ENCODE measurements around the gene POC1B. TPM values are rescaled to one million over a fixed set of nuclear protein-coding genes. Genes with fewer than 3 reads are reported as not detected.
A peak's percentile ranks its signal among the peaks of the same experiment; 100 is the strongest.

The POC1B gene
- total and polyA plus RNA-seq, 8 donors = 3.4 to 15.5 (median 6.2) TPM

DNA sequence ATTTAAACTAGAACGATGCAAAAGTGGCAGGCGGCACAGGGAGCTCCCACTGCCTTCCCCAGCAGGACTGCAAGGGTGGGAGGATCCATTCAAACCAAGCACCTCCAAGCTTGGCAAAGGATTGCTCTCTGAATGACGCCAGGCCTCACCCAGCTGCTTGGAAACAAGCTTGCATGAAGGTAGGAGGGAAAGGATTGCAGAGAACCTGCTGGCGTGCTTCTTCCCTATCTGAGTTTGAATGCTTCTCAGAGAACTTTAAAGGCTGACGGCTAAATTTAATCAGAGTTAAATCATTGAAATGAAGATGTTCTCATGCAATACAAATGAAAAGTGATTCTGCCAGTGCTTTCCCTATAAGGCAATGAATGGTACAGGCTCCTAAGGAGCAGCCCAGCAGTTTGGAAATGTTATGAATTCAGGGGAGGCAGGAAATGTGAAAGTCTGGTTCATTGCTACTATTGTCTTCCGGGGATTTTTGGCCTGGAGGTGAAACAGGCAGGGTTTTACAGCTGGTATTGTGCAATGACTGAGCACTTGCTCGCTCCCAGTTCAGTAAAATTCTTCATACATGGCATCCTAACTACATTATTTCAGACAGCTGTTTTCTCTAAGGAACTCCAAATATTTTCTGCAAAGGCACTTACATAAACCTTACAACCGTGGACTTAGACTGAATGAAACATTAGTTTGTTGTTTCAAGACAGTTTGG is 141.6 kb downstream of the POC1B start:
- FAIRE-seq = peak; percentile 39
- Histone ChIP-seq H3K27me3 (no peaks in the 10 kb centered on the region), H3K4me3 (no peak overlapping the region), H3K36me3 (no peaks in the 10 kb centered on the region), H3K9me3 (no peaks in the 10 kb centered on the region), H3K4me1 (peaks cover 17 to 44% (median 42%) of the 10 kb centered on the region in 3 donors), H3K27ac (peak overlapping the region; percentile 2 to 69 (median 47))
- DNase-seq = peak in 4 of 6 donors; percentile 24 to 33 (median 30)
- peak; percentile 62 to 81 (median 76) for ATAC-seq
- intact Hi-C loops (cut with DNase I) = no loop called here
- 25 to 26% methylated on average over 8 of the region's 8 CpGs for WGBS, 2 donors
- TF ChIP-seq, protein P1, sequence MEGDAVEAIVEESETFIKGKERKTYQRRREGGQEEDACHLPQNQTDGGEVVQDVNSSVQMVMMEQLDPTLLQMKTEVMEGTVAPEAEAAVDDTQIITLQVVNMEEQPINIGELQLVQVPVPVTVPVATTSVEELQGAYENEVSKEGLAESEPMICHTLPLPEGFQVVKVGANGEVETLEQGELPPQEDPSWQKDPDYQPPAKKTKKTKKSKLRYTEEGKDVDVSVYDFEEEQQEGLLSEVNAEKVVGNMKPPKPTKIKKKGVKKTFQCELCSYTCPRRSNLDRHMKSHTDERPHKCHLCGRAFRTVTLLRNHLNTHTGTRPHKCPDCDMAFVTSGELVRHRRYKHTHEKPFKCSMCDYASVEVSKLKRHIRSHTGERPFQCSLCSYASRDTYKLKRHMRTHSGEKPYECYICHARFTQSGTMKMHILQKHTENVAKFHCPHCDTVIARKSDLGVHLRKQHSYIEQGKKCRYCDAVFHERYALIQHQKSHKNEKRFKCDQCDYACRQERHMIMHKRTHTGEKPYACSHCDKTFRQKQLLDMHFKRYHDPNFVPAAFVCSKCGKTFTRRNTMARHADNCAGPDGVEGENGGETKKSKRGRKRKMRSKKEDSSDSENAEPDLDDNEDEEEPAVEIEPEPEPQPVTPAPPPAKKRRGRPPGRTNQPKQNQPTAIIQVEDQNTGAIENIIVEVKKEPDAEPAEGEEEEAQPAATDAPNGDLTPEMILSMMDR (IDR thresholded peaks at IDR 0.05) = no peak

DNA sequence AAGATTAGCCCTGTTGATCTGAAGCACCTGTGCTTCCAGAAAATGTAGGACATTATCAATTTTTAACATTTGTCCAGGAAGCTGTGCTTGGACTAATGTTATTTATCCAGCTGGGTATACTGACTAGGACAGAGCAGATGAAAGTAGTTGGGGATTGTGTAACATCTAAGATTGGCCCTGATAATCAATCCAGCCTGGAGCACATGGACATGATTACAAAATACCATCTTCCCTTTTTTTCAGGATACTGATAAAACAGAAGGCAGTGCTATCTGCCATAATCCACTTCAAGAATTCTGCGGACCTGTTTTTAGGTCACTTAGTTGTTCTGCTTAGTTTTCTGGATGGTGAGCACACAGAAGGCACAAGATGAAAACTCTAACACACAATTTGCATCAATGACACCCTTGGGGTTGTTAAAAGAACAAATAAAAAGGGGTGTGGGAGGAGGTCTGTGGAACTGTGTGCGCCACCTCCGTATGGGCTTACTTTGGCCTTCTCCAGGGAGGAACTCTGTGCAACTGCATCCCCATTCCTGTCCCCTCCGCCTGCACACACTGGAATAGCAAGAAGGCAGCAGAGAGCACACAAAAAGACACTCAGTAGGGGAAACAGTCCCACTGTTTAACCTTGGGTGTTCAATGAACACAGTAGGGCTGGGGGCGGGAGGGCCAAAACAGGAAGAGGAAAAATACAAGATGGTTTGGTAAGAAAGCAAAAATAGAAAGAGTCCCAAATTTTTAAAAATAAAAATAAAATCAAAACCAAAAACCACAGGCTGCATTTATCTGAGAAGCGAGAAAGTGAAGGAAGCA is 142.4 kb downstream of the POC1B start:
- WGBS, 2 donors = 75 to 77% methylated on average over 6 of the region's 6 CpGs
- TF ChIP-seq, protein P1 (IDR thresholded peaks at IDR 0.05) = no peak
- H3K4me3 ChIP-seq = no peak overlapping the region
- FAIRE-seq = no peak
- no peaks in the 10 kb centered on the region for H3K9me3 ChIP-seq
- no peak for DNase-seq
- peaks cover 17 to 44% (median 38%) of the 10 kb centered on the region in 3 donors for H3K4me1 ChIP-seq
- intact Hi-C loops (cut with DNase I) = no loop called here
- H3K27me3 ChIP-seq = no peaks in the 10 kb centered on the region
- H3K27ac ChIP-seq = peak overlapping the region in 3 of 4 donors; percentile 36 to 69 (median 58)
- H3K36me3 ChIP-seq = no peaks in the 10 kb centered on the region
- peak; percentile 44 to 72 (median 60) for ATAC-seq

DNA sequence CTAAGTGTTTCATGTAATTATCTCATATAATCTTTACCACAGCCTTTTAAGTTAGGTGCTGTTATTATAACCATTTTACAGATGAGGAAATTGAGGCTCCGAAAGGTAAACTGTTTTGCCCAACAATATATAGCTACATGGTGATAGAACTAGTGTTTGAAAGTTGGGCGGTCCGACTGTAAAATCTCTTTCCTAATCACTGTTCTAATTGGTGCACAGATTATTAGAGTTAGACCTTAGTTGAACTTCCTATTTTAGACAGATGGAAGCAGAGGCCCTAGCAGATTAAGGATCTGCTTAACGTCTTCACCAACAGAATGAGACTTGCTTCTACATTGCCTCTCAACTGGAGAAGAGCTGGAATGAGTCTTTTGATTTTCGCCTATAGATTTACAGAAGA is 143.5 kb downstream of the POC1B start:
- intact Hi-C loops (cut with DNase I) = no loop called here
- peak overlapping the region in 1 of 4 donors; percentile 69 for H3K27ac ChIP-seq
- no peaks in the 10 kb centered on the region for H3K9me3 ChIP-seq
- WGBS, 2 donors = 81 to 92% methylated on average over 5 of the region's 5 CpGs
- TF ChIP-seq, protein P1 (IDR thresholded peaks at IDR 0.05) = no peak
- no peak for FAIRE-seq
- no peak overlapping the region for H3K4me3 ChIP-seq
- H3K4me1 ChIP-seq = peaks cover 17 to 44% (median 38%) of the 10 kb centered on the region in 3 donors
- no peak for DNase-seq
- no peaks in the 10 kb centered on the region for H3K36me3 ChIP-seq
- H3K27me3 ChIP-seq = no peaks in the 10 kb centered on the region
- no peak for ATAC-seq

DNA sequence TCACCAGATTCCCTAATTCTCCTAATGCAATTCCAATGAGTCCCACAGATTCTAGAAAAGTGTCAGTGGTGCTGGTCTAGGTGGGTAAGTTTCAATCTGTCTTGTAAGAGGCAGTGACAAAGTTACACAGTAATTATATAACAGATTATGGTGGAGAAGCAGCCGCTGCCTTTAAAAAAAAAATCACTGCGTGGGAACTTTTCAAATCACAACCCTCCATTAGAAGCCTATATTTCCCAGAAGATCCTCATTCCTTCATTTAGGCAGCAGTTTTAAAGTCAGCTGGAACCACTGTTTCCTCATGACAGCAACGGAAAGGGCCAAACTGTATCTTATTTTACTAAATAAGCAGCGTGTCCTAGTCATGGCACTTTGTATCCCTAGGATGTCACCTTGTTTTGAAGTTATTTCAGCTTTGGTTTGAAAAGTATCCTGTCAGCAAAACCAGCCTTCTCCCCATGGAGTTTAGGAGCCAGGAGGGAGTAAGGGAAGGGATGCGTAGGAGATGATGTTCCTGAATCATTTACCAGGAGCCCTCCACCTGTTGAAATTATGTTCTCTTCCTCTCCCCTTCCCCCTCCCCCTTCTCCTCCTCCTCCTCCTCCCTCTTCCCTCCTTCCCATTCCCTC is 145.9 kb downstream of the POC1B start:
- intact Hi-C loops (cut with DNase I) = no loop called here
- no peak overlapping the region for H3K27ac ChIP-seq
- TF ChIP-seq, protein P1 (IDR thresholded peaks at IDR 0.05) = no peak
- H3K4me3 ChIP-seq = no peak overlapping the region
- H3K27me3 ChIP-seq = no peaks in the 10 kb centered on the region
- WGBS, 2 donors = 87 to 92% methylated on average over 5 of the region's 5 CpGs
- DNase-seq = no peak
- no peaks in the 10 kb centered on the region for H3K36me3 ChIP-seq
- no peaks in the 10 kb centered on the region for H3K9me3 ChIP-seq
- ATAC-seq = no peak
- H3K4me1 ChIP-seq = peaks cover 17 to 28% (median 25%) of the 10 kb centered on the region in 3 donors
- FAIRE-seq = no peak
